Neural cell (in vitro differentiated cells): ENCODE data around the gene ELOB. TPM values are rescaled to one million over a fixed set of nuclear protein-coding genes. Genes with fewer than 3 reads are reported as not detected.

Source experiments
- H2AFZ ChIP-seq: fragments of 200-600, 300-800 bp; sonication (generic), shearing (Covaris generic); 2 replicates; pipeline ENCODE4 v1.6.0; 2014; ENCODE audit warnings: low read depth, mild to moderate bottlenecking, antibody characterized with exemption, low read length, moderate library complexity
- H3F3A ChIP-seq: fragments of 200-600 bp; shearing (Covaris generic); 2 replicates; pipeline ENCODE4 v1.6.1; 2016; ENCODE audit warnings: mild to moderate bottlenecking, moderate library complexity, mixed read lengths, antibody characterized with exemption, low read length; ENCODE audit not compliant: insufficient read depth, poor library complexity, severe bottlenecking
- H3K27ac ChIP-seq: fragments of 200-600, 300-800 bp; sonication (generic), shearing (Covaris generic); 2 replicates; pipeline ENCODE4 v1.5.1; 2014; ENCODE audit warnings: mild to moderate bottlenecking, low read length, moderate library complexity
- H3K27me3 ChIP-seq: fragments of 300-800, 200-600 bp; sonication (generic), shearing (Covaris generic); 2 replicates; pipeline ENCODE4 v1.6.0; 2014; ENCODE audit warnings: mild to moderate bottlenecking, low read depth, low read length, moderate library complexity; ENCODE audit not compliant: insufficient read depth
- H3K36me3 ChIP-seq: fragments of 300-800, 200-600 bp; sonication (generic), shearing (Covaris generic); 2 replicates; pipeline ENCODE4 v1.5.1; 2014; ENCODE audit warnings: mild to moderate bottlenecking, antibody characterized with exemption, low read length, moderate library complexity; ENCODE audit not compliant: insufficient read depth
- H3K4me2 ChIP-seq: fragments of 300-800, 200-600 bp; sonication (generic), shearing (Covaris generic); 2 replicates; pipeline ENCODE4 v1.6.0; 2014; ENCODE audit warnings: mild to moderate bottlenecking, low read length
- H3K4me3 ChIP-seq: fragments of 300-800, 200-600 bp; sonication (generic), shearing (Covaris generic); 2 replicates; pipeline ENCODE4 v1.5.1; 2014; ENCODE audit warnings: mild to moderate bottlenecking, low read length, moderate library complexity
- H3K79me2 ChIP-seq: fragments of 200-600 bp; shearing (Covaris generic); replicated peaks from 2 replicates; pipeline ENCODE4 v1.6.0; 2014; ENCODE audit warnings: mild to moderate bottlenecking, low read length, moderate library complexity; ENCODE audit not compliant: insufficient read depth
- H3K9ac ChIP-seq: fragments of 300-800, 200-600 bp; sonication (generic), shearing (Covaris generic); 2 replicates; pipeline ENCODE4 v1.6.1; 2016; ENCODE audit warnings: mild to moderate bottlenecking, low read length, mixed read lengths
- H3K9me2 ChIP-seq: fragments of 200-600 bp; shearing (Covaris generic); 2 replicates; pipeline ENCODE4 v1.6.1; 2016; ENCODE audit warnings: mild to moderate bottlenecking, low read length, mixed read lengths; ENCODE audit not compliant: insufficient read depth
- H3K9me3 ChIP-seq: fragments of 200-600, 300-800 bp; sonication (generic), shearing (Covaris generic); 2 replicates; pipeline ENCODE4 v1.6.1; 2016; ENCODE audit warnings: mild to moderate bottlenecking, mixed run types, low read length, moderate library complexity, mixed read lengths
- H4K20me1 ChIP-seq: fragments of 200-600 bp; shearing (Covaris generic); 2 replicates; pipeline ENCODE4 v1.6.1; 2016; ENCODE audit warnings: mild to moderate bottlenecking, mixed run types; ENCODE audit not compliant: insufficient read depth
- EP300 ChIP-seq: fragments of 450-650 bp; conservative IDR thresholded peaks from 2 replicates; pipeline ENCODE4 v1.6.1; 2014; ENCODE audit warnings: antibody characterized with exemption, mild to moderate bottlenecking, moderate library complexity; ENCODE audit not compliant: poor library complexity, severe bottlenecking
- EZH2 ChIP-seq: fragments of 200-600, 300-800 bp; shearing (Covaris generic), sonication (generic); IDR thresholded peaks from 2 replicates; pipeline ENCODE4 v1.6.1; 2014; ENCODE audit warnings: antibody characterized with exemption, low read length, borderline replicate concordance, mild to moderate bottlenecking; ENCODE audit not compliant: insufficient read depth, poor library complexity, severe bottlenecking
- MXI1 ChIP-seq: fragments of 450-650 bp; conservative IDR thresholded peaks from 2 replicates; pipeline ENCODE4 v1.6.1; 2014; ENCODE audit warnings: antibody characterized with exemption, mild to moderate bottlenecking; ENCODE audit not compliant: poor library complexity, severe bottlenecking
- POLR2AphosphoS5 ChIP-seq: IDR thresholded peaks from 2 replicates; pipeline ENCODE4 v1.6.1; 2012
- RAD21 ChIP-seq: fragments of 450-650 bp; conservative IDR thresholded peaks from 2 replicates; pipeline ENCODE4 v1.6.1; 2014; ENCODE audit warnings: antibody characterized with exemption, mild to moderate bottlenecking, moderate library complexity
- REST ChIP-seq: IDR thresholded peaks from 2 replicates; pipeline ENCODE4 v1.6.1; 2012; ENCODE audit warnings: borderline replicate concordance
- SMC3 ChIP-seq: fragments of 450-650 bp; conservative IDR thresholded peaks from 2 replicates; pipeline ENCODE4 v1.6.1; 2014; ENCODE audit warnings: antibody characterized with exemption, mild to moderate bottlenecking, moderate library complexity; ENCODE audit not compliant: poor library complexity
- TAF1 ChIP-seq: IDR thresholded peaks from 2 replicates; pipeline ENCODE4 v1.6.1; 2012; ENCODE audit warnings: low read depth
- polyA plus RNA-seq: library from polyadenylated mRNA; depleted of rRNA; stranded (reverse); fragments of >200 nt; gene quantifications from 2 replicates; pipeline ENCODE4 v1.2.3, GENCODE V29; 2014
- TF ChIP-seq, protein P1 (sequence below): fragments of 450-650 bp; IDR thresholded peaks from 2 replicates; pipeline ENCODE4 v1.5.1; 2014; ENCODE audit warnings: antibody characterized with exemption, mild to moderate bottlenecking, moderate library complexity; ENCODE audit not compliant: poor library complexity, severe bottlenecking

The ELOB gene
- polyA plus RNA-seq, 1 donor from 2014 or later, result 513 TPM

DNA sequence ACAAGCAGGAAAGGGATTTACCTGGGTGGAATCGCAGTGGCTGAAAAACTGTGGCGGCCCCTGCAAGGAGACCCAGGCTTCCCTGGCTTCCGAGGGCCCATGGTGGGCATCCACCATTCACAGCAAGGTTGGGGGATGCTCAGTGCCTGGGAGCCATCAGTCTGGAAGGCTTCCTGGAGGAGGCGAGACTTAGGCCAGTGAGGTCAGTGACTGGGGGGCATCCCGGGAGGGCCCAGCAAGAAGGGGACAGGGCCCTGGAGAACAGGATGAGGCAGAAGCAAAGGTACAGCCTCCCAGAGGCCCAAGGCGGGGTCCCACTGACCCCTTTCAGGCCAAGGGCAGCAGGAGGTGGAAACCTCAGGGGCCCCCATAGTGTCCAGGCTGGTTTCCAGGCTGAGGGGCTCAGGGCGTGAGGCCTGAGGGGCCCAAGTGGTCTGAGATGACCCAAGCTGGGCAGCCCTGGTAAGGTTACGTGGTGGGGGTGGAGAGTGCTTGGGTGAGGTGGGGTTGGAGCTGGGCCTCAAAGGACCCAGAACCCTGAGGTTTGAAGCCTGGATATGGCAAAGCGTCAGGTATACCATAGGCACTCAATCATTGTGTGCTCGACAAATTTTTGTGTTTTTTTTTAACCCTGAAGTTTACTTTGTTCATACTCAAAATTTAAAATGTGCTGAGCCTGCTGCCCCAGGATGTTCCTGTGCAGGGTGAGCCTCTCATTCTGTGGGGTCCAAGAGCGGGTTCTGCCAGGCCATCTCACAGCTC, 40.4 kb downstream of the ELOB start:
- Histone ChIP-seq H3K9me2 (no peaks in the 10 kb centered on the region), H3K9me3 (no peaks in the 10 kb centered on the region), H3F3A (no peaks in the 10 kb centered on the region), H3K79me2 (no peaks in the 10 kb centered on the region), H3K4me2 (no peak overlapping the region), H2AFZ (no peak overlapping the region), H3K36me3 (no peaks in the 10 kb centered on the region), H3K27ac (no peak overlapping the region), H3K27me3 (no peaks in the 10 kb centered on the region), H4K20me1 (no peaks in the 10 kb centered on the region), H3K9ac (no peak overlapping the region), H3K4me3 (no peak overlapping the region)
- TF ChIP-seq, protein P1, sequence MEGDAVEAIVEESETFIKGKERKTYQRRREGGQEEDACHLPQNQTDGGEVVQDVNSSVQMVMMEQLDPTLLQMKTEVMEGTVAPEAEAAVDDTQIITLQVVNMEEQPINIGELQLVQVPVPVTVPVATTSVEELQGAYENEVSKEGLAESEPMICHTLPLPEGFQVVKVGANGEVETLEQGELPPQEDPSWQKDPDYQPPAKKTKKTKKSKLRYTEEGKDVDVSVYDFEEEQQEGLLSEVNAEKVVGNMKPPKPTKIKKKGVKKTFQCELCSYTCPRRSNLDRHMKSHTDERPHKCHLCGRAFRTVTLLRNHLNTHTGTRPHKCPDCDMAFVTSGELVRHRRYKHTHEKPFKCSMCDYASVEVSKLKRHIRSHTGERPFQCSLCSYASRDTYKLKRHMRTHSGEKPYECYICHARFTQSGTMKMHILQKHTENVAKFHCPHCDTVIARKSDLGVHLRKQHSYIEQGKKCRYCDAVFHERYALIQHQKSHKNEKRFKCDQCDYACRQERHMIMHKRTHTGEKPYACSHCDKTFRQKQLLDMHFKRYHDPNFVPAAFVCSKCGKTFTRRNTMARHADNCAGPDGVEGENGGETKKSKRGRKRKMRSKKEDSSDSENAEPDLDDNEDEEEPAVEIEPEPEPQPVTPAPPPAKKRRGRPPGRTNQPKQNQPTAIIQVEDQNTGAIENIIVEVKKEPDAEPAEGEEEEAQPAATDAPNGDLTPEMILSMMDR, result no peak
- TF ChIP-seq EP300 (no peak), REST (no peak), EZH2 (no peak), POLR2AphosphoS5 (no peak), TAF1 (no peak), SMC3 (no peak), MXI1 (no peak)

DNA sequence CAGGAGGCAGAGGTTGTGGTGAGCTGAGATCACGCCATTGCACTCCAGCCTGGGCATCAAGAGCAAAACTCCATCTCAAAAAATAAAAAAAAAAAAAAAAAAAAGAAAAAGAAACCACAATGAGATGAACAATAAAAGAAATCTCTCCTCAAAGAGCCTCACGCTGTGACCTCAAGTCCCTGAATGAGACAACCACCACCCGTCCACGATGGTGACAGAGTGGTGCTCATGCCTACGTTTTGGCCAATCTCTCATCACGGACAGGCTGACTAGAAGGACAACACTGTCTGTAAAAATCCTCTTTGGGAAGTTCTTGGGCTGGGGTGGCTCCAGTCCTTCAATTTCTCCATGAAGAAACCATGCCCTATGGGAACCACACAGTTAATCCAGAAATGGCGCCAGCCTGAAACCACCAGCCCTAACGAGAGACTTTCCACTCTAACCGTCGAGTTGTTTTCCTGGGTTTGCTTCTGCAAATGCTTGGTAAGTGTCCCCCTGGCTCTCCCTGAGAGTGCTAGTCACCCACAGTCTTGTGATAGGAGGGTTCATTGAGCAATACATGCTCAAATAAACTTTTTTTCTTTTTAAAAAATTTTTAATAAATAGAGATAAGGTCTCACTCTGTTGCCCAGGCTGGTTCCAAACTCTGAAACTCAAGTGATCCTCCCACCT, 42.1 kb downstream of the ELOB start:
- no peak overlapping the region for H2AFZ ChIP-seq
- H3F3A ChIP-seq, result no peaks in the 10 kb centered on the region
- no peaks in the 10 kb centered on the region for H3K9me3 ChIP-seq
- no peaks in the 10 kb centered on the region for H4K20me1 ChIP-seq
- TF ChIP-seq REST, result no peak
- TF ChIP-seq, protein P1, result no peak
- no peak for TF ChIP-seq EZH2
- TF ChIP-seq TAF1, result no peak
- no peak for TF ChIP-seq POLR2AphosphoS5
- TF ChIP-seq EP300, result no peak
- no peak for TF ChIP-seq SMC3
- TF ChIP-seq RAD21, result no peak
- TF ChIP-seq MXI1, result no peak
- H3K9me2 ChIP-seq, result no peaks in the 10 kb centered on the region
- H3K27me3 ChIP-seq, result no peaks in the 10 kb centered on the region
- no peak overlapping the region for H3K4me3 ChIP-seq
- no peaks in the 10 kb centered on the region for H3K36me3 ChIP-seq
- H3K9ac ChIP-seq, result no peak overlapping the region
- H3K79me2 ChIP-seq, result no peaks in the 10 kb centered on the region
- no peak overlapping the region for H3K27ac ChIP-seq
- no peak overlapping the region for H3K4me2 ChIP-seq
